Heart left ventricle (tissue), 13 donors: ENCODE measurements around the gene DDC.

ENCODE experiments used
- POLR2A ChIP-seq, 2 donors: fragments of 450-650 bp; IDR thresholded peaks; one replicate each; pipeline ENCODE4 v1.6.1; 2017; ENCODE audit warnings: antibody characterized with exemption in 2 of 2, mild to moderate bottlenecking in 2 of 2, moderate library complexity in 2 of 2
- TF ChIP-seq, protein P1 (sequence below), 12 donors: fragments of 200-600 bp; sonication (generic) in 4 of 12; IDR thresholded peaks; one replicate each; pipeline versions ENCODE4 v1.5.0 to v1.8.0; 2018 to 2022; ENCODE audit warnings: antibody characterized with exemption in 12 of 12, mild to moderate bottlenecking in 5 of 12
- donor health status: ischemic (EF 13 %, LVEDD 7.1; RV severe dilation, severe dysfunction).
- donor health status: DM: no; HTN: yes; CAD: no.
- donor health status: DM: no; HTN: no; CAD: no.
- donor health status: ischemic (EF 25% LVEDD 6.9; RV normal size, moderate dysfunction).
- donor health status: ischemic (EF 25% LVEDD 5.7; RV mildly dilated, moderate dysfunction).
- donor health status: ischemic (EF 35%, LVEDD 5.7; RV mildly dilated, moderate dysfunction).
- donor health status: nonischemic (EF 11% LVEDD 7.7; RV severe dilation, severe dysfunction).
- donor health status: DM: yes; HTN: yes; CAD: no.
- donor health status: PGD.
- donor health status: ischemic (EF 29% LVEDD 5.4; RV normal size, mild dysfunction).
- donor health status: nonischemic (EF 23%, LVEDD 6.1; RV moderate dilation, normal function).

DNA sequence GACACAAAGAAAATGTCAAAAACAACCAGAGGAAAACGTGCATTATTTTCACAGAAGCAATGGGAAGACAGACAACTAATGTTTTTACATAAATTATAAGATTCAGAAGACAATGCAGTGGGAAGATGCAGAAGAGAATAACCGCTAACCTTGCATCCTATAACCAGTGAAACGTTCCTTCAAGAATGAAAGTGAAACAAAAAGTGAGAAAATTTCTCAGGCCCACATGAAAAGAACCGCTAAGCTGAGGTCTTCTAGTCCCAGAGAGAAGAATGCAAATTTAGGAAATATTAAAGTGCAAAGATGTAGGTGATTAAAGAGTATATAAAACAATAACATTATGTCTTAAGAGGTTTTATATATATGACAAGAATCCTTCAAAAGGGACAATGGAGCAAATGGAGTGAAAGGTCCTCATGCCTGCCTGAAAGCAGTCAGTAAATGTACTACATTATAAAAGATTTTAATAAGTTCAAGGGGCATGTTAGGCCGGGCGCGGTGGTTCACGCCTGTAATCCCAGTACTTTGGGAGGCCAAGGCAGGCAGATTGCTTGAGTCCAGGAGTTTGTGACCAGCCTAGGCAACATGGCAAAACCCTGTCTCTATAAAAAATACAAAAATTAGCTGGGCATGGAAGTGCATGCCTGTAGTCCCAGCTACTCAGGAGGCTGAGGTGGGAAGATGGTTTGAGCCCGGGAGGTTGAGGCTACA, 43.1 kb upstream of the DDC start:
- TF ChIP-seq, protein P1, sequence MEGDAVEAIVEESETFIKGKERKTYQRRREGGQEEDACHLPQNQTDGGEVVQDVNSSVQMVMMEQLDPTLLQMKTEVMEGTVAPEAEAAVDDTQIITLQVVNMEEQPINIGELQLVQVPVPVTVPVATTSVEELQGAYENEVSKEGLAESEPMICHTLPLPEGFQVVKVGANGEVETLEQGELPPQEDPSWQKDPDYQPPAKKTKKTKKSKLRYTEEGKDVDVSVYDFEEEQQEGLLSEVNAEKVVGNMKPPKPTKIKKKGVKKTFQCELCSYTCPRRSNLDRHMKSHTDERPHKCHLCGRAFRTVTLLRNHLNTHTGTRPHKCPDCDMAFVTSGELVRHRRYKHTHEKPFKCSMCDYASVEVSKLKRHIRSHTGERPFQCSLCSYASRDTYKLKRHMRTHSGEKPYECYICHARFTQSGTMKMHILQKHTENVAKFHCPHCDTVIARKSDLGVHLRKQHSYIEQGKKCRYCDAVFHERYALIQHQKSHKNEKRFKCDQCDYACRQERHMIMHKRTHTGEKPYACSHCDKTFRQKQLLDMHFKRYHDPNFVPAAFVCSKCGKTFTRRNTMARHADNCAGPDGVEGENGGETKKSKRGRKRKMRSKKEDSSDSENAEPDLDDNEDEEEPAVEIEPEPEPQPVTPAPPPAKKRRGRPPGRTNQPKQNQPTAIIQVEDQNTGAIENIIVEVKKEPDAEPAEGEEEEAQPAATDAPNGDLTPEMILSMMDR (IDR thresholded peaks at IDR 0.05), result no peak
- no peak for TF ChIP-seq POLR2A (IDR thresholded peaks at IDR 0.05)
